DOHH2 (cell line): ENCODE data around the gene MAG.

Experiments used
- CTCF ChIP-seq: fragments of 200-600 bp; sonication (generic); IDR thresholded peaks from one replicate; pipeline ENCODE4 v1.5.1; 2014; ENCODE audit warnings: antibody characterized with exemption, mild to moderate bottlenecking, low read depth, low read length; ENCODE audit not compliant: poor library complexity, severe bottlenecking
- EZH2phosphoT487 ChIP-seq: fragments of 200-600 bp; sonication (generic); IDR thresholded peaks from 2 replicates; pipeline ENCODE4 v1.6.1; 2017; ENCODE audit warnings: borderline replicate concordance, mild to moderate bottlenecking, antibody characterized with exemption, low read length, moderate library complexity, mixed read lengths

- TF ChIP-seq CTCF = peak; percentile 84
- TF ChIP-seq EZH2phosphoT487 = no peak
Observed at GRCh38 chr19:35352448-35353304, 60.7 kb downstream of the MAG start.
